Middle frontal gyrus (tissue), 1 donor: ENCODE data around the gene LRFN3.
A peak's percentile ranks its signal among the peaks of the same experiment; 100 is the strongest.
"Not testable (repeated sequence)": the region's sequence is repeated elsewhere in the genome, so short reads cannot be mapped to it uniquely, and the experiment has no call there.

Experiments used
- DNase-seq: peaks from one replicate; pipeline ENCODE4 v3.0.0-alpha.2; 2015; ENCODE audit warnings: low spot score; ENCODE audit errors: extremely low spot score

The LRFN3 gene

GRCh38 chr19:35937345-35938281 is 1.4 kb downstream of the LRFN3 start:
- no peak for DNase-seq

GRCh38 chr19:35938282-35939224 is 2.4 kb downstream of the LRFN3 start:
- no peak for DNase-seq

GRCh38 chr19:35939307-35940077 is 3.3 kb downstream of the LRFN3 start:
- no peak for DNase-seq

- DNase-seq, result no peak
Observed at GRCh38 chr19:35940078-35940775, 4.1 kb downstream of the LRFN3 start.

GRCh38 chr19:35940839-35941238 is 4.7 kb downstream of the LRFN3 start:
- DNase-seq, result no peak

GRCh38 chr19:35942235-35942634 is 6.1 kb downstream of the LRFN3 start:
- no peak for DNase-seq

- DNase-seq, result no peak
Observed at GRCh38 chr19:35943321-35944301, 7.4 kb downstream of the LRFN3 start.

GRCh38 chr19:35944556-35944955 is 8.4 kb downstream of the LRFN3 start:
- DNase-seq, result no peak

GRCh38 chr19:35945121-35945790 is 9.1 kb downstream of the LRFN3 start:
- no peak for DNase-seq

GRCh38 chr19:35946203-35946602 is 10.0 kb downstream of the LRFN3 start:
- DNase-seq, result no peak

- DNase-seq, result no peak
Observed at GRCh38 chr19:35949131-35949530, 13.0 kb downstream of the LRFN3 start.

- DNase-seq, result no peak
Observed at GRCh38 chr19:35955881-35956634, 19.9 kb downstream of the LRFN3 start.

- DNase-seq, result not testable (repeated sequence)
Observed at GRCh38 chr19:35957411-35957810, 21.2 kb downstream of the LRFN3 start.

GRCh38 chr19:35958660-35959039 is 22.5 kb downstream of the LRFN3 start:
- DNase-seq, result peak; percentile 36

GRCh38 chr19:35959040-35959967 is 23.1 kb downstream of the LRFN3 start:
- DNase-seq, result peak; percentile 12

GRCh38 chr19:35959968-35960320 is 23.8 kb downstream of the LRFN3 start:
- DNase-seq, result no peak

- no peak for DNase-seq
Observed at GRCh38 chr19:35960432-35960972, 24.3 kb downstream of the LRFN3 start.
